ENCODE measurements around the gene EARS2.
"Not testable (repeated sequence)": the region's sequence is repeated elsewhere in the genome, so short reads cannot be mapped to it uniquely, and the experiment has no call there.

The EARS2 gene

DNA sequence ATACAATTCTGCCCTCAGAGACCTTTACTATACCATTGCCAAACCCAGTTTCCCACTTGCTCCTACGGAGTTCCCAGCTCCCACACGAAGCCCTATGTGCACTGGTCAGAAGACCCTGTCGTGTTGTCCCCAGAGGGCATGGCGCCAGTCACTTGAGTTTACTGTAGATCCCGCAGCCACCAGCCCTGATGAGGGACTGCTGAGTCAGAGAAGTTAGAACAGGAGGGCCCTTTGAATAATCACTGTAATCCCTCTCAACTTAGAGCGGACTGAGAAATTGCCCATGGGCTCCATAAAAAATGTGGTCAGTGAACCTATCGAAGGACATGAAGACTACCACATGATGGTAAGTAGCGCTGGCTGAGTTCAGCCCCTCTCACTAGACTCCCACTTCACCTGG is 9.6 kb upstream of the EARS2 start:
- DNase-seq = no peak

DNA sequence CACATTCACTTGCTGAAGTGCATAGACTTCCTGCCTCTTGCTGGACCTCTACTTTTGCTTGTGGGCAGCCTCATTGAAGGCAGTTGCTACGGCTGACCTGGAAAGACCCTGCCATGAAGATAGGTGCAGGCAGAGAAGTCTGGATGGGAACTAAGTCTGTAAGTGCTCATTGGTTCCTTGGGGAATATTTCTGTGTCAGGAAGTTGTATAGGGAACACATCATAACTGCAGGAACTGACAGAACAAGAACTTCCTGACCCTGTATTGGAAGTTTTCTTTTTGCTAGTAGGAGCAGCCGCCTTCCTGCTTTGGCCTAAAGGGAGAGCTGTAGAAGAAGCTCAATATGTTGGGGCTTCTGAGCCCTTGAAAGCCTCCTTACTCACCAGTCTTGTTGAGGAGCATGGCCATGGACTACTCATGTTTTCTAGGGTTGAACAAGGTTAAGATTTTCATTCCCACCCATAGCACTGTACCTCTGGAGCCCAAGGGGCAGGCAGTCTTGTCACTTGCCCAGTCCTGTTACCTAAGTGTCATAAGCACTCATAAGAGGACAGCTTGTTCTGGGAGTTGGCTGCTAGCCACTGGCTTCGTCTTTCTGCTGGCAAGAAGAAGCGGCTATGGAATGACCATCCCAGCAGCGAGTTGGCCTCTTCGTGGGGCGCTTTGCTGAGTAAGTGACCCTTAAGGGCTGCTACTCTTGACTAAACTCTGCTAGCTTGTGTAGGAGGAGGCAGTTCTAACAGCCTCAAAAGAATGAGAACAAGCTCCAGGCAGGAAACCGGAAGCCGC is 7.6 kb upstream of the EARS2 start:
- DNase-seq = no peak

DNA sequence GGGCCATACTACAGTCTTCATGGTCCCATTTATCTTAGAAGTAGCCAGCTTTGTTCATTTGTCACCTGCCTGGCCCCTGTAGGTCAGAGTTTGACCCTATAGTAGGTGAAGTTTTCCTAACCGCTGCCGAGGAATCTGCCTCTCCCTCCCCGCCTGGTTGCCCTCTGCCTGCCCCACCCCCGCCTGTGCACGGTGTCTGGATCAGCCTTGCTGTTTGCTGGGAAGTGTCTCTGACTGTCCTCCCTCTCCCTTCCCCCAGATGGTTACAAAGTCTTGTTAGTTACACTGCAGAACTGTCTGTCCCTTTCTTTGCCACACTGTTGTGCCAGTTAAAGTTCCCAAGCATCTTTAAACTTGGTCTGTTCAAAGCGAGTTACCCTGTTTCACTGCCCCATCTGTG is 6.0 kb upstream of the EARS2 start:
- DNase-seq = no peak

DNA sequence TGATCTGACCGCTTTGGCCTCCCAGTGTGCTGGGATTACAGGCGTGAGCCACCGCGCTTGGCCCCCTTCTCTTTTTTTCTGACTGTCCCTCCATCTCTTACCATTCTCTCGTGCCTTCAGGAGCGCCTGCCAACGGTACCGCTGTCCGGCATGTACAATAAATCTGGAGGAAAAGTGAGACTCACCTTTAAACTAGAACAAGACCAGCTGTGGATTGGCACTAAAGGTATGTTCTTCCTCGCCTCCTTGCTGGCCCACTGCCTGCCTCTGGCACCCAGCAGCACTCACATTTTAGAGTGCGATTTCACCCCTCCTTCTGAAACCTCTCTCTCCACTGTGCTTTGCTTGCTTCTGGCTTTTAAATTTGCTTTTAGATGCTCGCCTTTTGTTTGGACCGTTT is 5.4 kb upstream of the EARS2 start:
- no peak for DNase-seq

DNA sequence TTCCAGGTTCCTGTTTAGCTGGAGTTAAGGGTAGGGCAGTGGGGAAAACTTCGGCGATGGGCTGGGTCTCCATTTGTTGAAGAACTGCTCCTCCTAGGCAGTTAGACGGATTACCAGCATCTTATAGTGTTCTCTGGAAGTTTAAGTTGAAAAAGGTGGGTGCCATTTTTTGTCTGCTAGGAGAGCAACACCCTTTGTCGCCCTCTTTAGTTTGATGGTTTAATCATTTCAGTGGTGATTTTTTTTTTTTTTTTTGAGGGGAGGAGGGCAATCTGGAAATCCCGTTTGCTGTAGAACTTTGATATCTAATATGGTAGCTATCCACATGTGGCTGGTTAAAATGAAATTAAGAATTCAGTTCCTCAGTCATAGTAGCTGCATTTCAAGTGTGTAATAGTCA is 4.4 kb upstream of the EARS2 start:
- no peak for DNase-seq

DNA sequence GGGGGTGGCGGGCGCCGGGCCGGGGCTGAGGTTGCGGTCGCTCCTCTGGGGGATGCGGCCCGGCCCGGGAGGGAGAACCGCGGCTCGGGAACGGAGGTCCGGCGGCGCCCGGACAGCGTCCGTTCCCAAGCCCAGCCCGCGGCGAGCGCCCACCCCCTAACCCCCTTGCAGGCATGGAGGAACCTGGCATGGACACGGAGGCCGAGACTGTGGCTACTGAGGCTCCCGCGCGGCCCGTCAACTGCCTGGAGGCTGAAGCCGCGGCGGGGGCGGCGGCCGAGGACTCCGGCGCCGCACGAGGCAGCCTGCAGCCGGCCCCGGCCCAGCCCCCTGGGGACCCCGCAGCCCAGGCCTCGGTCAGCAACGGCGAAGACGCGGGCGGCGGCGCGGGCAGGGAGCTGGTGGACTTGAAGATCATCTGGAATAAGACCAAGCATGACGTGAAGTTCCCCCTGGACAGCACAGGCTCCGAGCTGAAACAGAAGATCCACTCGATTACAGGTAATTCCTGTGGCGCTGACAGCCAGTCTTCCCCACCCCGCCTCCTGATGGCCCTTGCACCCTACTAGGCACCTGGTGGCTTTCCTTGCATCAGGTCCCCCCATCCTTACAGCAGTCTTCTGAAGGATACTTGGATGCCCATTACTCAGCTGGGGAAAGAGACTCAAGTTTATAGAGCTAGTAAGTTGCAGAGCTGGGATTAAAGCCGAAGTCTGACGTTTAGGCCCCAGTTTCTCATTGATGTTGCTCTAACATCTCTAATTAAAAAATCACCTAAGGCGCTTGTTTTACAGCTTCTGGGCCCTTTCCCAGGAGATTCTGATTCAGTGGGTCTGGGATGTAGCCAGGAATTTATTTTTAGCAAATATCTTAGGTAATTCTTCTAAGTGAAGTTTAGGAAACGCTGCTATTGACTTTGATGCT is 891 bp upstream of the EARS2 start:
- peak in 1 of 2 experiments; percentile 6 for DNase-seq

DNA sequence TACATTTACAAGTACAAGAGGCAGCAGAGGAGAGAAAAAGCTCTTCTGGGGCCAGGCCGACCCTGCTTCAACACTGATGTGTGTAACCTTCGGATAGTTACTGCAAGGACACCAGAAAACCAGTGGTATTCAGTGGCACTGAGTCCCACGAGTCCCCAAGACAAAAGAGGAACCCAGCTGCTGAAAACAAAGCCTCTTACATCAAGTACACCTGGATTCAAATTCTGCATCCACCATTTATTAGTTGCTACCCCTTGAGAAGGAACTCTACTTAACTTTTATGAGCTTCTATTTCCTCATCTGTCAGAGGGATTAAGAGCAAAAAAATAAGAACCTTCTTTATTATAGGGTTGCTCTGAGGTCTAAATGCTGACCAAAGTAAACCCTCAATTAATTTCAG is 2.6 kb downstream of the EARS2 start:
- no peak for DNase-seq

DNA sequence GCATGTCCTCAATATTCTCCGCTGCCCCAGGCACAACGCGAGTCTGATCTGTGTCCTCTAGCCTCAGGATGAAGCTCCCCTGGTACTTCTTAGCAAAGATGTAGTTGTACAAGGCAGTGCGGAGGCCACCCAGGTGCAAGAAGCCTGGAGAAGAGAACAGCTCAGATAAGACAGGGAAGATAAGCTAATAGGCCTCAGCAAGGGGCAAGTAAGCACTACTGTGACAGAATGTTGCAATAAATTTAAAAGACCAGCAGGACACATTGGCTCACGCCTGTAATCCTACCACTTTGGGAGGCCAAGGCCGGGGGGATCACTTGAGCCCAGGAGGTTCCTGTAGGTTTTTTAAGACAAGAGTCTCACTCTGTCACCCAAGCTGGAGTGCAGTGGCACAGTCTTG is 5.0 kb downstream of the EARS2 start:
- DNase-seq = no peak

DNA sequence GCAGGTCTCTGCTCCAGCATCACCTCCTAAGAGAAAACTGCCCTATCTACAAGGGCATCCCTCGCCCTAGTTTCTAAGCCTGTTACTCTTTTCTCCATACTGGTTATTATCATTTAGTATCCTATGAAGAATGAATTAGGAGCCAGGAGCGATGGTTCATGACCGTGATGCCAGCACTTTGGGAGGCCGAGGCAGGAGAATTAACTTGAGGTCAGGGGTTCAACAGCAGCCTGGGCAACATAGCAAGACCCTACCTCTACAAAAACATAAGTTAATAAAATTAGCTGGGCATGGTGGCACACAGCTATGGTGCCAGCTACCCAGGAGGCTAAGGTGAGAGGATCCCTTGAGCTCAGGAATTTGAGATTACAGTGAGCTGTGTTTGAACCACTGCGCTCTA is 7.2 kb downstream of the EARS2 start:
- no peak for DNase-seq

DNA sequence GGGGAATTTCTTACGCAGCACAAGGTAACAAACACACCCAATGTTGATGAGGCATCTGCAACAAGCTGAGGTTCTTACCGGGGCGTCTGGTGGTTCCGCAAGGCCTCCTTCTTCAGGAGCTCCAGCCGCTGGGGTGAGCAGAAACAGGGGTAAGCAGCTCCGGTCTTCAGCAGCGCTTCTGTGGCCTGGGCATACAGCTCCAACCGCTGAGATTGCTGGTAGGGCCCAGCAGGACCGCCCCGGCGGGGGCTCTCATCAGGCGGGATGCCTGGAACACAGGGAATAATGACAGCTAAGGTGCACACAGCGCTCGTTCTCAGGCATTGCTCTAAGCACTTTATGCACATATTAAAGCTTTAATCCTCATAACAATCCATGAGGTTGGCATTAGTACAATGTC is 12.7 kb downstream of the EARS2 start:
- no peak for DNase-seq

DNA sequence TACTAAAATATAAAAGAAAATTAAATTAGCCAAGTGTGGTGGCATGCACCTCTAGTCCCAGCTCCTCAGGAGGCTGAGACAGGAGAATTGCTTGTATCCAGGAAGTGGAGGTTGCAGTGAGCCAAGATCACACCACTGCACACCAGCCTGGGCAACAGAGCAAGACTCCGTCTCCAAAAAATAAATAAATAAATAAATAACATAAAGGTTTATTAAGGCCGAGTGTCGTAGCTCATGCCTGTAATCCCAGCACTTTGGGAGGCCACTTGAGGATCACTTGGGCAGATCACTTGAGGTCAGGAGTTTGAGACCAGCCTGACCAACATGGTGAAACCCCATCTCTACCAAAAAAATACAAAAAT is 16.4 kb downstream of the EARS2 start:
- not testable (repeated sequence) for DNase-seq

DNA sequence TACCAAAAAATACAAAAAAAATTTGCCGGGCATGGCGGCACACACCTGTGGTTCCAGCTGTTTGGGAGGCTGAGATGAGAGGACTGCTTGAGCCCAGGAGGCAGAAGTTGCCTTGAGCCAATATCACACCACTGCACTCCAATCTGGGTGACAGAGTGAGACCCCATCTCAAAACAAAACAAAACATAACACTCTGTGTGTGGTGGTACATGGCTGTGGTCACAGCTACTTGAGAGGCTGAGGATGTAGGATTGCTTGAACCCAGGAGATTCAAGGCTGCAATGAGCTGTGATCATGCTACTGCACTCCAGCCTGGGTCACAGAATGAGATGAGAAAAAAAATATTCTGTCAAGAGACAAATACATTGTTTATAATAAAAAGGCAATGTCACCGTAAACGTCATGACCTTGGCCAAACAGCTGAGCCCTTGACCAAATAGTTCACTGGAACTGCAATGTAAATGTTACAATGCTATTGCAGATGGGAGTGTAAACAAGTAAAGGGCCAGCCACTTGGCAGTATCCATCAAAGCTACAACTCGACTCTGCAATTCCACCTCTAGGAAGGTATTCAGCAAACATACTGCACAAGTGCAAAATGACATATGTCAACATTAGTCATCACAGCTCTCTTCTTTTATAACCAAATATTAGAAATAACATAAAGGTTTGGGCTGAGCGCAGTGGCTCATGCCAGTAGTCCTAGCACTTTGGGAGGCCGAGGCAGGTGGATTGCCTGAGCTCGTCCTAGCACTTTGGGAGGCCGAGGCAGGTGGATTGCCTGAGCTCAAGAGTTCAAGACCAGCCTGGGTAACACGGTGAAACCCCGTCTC is 16.9 kb downstream of the EARS2 start:
- no peak for DNase-seq

DNA sequence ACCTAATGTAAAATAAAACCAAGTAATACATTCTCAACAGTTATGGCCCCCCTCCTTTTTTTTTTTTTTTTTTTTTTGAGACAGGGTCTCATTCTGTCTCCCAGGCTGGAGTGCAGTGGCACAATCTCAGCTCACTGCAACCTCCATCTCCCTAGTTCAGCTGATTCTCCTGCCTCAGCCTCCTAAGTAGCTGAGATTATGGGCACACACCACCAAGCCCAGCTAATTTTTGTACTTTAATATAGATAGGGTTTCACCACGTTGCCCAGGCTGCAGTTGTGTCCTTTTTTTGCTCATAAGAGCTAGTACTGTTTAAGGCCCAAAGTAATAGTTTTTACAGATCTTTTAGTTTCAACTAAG is 18.3 kb downstream of the EARS2 start:
- no peak for DNase-seq

DNA sequence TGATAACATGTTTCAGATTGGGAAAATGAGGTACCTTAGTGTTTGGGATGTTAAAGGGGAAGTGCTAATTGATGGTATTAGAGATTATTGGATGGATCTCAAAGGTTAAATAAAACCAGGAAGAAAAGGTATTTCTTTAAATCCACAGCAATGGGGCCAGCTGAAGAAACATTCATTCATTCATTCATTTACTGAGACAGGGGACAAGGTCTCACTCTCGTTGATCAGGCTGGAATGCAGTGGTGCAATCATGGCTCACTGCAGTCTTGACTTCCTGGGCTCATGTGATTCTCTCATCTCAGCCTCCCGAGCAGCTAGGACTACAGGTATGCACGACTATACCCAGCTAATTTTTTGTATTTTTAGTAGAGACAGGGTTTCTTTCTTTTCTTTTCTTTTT is 19.8 kb downstream of the EARS2 start:
- no peak for DNase-seq

DNA sequence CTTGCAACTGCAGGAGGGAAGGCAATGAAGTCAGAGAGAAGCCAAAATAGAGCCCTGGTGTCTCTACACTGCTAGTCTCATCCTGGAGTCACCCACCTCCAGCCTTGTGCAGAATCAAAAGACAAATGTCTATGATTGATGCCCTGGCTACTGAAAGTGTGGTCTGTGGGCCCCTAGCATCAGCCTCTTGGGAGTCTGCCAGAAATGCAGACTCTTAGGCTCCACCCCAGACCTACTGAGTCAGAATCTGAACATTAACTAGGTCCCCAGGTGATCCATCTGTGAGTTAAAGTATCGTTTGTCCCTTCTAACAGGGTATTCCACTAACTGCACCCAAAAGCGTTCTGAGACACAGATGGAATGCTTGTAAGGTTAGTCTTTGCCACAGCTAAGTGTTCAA is 21.2 kb downstream of the EARS2 start:
- DNase-seq = no peak

DNA sequence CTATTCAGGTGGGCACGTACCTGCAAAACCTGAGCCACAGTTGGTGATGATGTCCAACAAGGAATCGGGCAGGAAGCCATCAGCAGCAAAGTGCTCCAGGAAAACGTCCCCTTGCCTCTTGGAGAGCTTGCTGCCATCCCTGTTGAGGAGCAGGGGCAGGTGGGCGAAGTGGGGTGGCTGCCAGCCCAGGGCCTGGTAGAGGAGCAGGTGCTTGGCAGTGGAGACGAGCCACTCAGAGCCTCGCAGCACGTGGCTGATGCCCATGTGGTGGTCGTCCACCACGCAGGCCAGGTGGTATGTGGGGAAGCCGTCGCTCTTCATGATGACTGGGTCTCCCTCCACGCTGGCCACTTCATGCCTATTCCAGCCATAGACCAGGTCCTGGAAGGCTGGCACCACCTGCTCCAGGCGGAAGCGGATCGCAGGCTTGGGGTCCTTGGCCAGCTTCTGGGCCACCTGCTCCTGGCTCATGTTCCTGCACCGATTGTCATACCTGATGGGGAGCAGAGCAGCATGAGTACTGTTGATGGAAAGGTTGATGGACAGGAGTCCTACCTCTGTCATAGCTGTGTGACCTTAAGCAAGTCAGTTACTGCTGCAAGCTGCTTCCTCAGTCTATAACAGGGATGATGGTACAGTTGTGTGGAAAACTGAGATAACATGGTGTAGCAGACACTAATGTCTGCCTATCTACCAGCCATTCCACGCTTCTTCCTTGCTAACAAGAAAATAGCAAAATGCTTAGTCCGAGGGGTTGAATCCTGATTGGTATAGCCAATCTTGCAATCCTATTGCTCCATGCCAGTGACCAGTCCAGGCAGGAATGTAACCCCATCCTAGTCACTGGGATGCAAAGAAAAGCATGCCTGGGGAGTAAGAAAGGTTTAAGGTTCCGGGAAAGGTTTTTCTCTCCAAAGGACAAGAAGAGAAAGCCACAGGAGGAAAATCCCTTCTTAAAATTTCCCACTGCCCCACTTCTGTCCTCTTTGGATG is 22.0 kb downstream of the EARS2 start:
- DNase-seq = no peak

DNA sequence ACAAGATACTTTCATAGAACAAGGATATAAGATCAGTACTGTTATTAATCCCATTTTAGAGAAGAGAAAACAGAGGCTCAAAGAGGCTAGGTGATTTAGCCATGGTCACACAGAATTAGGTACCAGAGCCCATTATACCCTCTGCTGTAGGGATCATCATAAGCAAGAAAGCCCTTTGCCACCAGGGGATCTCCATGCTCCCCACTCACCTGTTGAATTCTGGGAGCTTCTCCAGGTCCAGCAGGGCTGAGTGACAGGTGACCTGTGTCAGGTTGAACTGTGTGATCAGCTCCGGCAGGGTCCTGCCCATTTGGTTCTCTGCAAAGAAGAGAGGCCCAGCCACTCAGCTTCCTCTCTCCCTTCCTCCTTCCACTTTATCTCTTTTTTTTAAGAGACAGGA is 24.7 kb downstream of the EARS2 start:
- DNase-seq = no peak

DNA sequence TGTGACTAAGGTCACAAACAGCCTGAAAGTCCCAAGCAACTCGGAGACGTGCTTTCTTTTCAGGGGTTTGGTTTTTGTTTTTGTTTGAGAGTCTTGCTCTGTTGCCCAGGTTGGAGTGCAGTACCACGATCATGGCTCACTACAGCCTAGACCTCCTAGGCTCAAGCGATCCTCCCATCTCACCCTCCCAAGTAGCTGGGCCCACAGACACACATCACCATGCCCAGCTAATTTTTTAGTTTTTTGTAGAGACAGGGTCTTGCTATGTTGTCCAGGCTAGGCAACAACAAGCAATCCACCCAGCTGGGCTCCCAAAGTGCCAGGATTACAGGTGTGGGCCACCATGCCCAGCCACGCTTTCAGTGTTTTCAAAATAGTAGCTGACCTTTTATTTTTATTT is 27.1 kb downstream of the EARS2 start:
- DNase-seq = no peak

DNA sequence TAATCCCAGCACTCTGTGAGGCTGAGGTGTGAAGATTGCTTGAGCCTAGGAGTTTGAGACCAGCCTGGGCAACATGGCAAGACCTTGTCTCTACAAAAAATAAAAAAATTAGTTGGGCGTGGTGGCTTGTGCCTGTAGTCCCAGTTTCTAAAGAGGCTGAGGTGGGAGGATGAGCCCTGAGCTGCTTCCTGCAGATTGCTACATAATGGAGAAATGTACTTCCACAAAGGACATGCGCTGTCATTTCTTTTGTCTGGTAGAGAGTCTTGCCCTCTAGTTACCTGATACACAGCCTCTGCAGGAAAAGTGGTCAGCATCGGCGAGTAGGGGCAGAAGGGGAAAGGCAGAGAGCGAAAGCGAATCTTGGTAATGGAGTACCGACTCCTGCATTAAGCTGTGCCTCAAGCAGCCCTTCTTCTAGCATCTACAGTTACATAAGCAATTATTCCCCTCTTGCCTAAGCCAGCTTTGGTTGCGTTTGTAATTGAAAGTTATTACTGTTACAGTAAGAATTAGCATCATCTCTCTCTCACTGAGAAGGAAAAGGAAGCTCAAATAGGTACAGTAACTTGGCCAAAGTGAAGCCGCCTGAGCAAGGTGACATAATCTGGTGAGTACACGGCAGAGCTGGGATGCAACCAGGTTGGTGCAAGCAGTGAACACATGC is 28.4 kb downstream of the EARS2 start:
- no peak for DNase-seq

DNA sequence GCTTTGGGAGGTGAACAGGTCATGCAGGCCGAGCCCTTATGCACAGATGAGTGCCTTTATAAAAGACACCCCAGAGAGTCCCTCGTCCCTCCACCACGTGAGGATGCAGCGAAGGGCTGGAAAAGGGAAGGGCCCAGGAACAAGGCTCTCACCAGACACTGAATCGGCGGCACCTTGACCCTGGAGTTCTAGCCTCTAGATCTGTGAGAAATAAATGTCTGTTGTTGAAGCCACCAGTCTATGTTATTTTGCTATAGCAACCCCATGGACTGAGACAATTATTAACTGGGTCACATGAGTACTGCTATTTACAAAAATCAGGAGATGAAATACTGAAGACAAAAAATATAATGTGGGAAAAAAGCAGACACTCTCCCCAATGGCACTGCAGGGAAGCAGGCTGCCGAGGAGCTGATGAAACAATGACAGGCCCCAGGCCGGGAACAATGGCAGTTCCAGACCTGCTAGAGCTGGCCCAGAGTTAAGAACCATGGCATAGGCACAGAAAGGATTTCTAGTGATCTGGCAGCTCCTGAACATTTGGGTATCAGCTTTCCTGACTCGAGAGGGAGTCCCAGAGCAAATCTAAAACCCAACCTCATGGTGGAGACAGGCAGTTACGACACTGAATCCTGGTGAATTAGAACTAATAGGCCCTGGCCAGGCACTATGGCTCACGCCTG is 29.0 kb downstream of the EARS2 start:
- DNase-seq = no peak

DNA sequence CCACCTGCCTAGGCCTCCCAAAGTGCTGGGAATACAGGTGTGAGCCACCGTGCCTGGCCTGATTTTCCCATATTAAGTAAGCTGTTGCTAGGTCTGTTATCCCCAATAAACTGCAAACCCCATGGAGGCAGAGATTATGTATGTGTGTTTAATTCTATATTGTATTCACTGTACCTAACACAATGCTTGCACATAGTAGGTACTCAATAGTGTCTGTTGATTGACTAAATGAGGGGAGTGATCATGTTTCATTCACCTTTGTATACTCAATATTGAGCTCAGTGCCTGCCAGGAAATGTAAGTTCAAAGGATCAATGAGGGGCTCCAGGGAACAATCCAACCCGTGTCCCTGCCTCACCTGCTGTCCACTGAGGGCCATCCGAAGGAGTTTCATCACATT is 32.3 kb downstream of the EARS2 start:
- no peak for DNase-seq

Data from activated CD4-positive, alpha-beta T cell treated with anti-CD3 and anti-CD28 coated beads, Interleukin-2, amount 50 U/mL, for 4 hours (primary cell).